GM18867 (cell line): Measurements from ENCODE around the gene GBX2.

Experiments
- ATAC-seq: cut with Tn5 transposase; IDR thresholded peaks from one replicate; pipeline ENCODE4 v1.9.1; 2021; ENCODE audit warnings: mild to moderate bottlenecking, moderate library complexity; ENCODE audit not compliant: unreplicated experiment

GBX2 gene

DNA sequence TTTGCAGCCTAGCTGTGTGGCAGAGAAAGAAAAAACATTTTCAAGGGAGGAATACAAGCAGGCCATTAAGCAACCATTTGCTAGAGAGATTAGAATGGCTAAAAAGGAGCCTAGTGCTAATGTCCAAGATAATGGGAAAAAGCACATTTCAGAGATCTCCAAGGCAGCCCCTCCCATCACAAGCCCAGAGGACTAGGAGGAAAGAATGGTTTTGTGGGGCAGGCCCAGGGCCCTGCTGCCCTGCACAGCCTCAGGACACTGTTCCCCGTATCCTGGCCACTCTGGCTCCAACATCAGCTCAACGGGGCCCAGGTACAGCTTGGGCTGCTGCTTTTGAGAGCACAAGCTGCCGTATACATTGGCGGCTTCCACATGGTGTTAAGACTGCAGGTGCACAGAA lies 16.5 kb upstream of the GBX2 start:
- ATAC-seq, result no peak

DNA sequence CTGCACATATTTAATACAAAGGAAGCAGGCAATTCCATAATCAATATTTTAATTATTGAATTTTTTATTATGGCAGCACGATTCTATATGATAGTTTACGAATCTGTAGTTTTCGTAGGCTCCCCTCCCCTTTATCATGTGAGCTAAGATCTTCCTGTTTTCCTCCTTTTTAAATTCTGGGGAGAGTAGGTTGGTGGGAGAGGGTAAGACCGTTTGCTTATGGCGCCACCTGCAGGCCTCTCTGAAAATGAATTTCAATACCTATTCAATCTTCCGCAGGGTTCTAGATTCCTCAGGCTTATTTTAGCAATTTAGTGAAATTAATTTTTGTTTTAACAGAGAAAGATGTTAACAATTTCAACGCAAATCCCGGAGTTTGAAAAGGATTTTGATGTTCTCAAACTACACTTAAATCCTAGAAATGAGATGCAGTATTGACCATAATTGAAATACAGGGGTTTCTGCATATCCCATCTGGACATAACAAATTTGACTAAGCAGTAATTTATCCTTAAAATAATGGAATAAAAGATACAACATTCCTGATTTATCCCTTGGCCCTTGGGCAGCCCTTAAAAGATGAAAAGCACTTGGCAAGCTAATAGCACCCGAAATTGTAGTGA lies 12.8 kb upstream of the GBX2 start:
- no peak for ATAC-seq

DNA sequence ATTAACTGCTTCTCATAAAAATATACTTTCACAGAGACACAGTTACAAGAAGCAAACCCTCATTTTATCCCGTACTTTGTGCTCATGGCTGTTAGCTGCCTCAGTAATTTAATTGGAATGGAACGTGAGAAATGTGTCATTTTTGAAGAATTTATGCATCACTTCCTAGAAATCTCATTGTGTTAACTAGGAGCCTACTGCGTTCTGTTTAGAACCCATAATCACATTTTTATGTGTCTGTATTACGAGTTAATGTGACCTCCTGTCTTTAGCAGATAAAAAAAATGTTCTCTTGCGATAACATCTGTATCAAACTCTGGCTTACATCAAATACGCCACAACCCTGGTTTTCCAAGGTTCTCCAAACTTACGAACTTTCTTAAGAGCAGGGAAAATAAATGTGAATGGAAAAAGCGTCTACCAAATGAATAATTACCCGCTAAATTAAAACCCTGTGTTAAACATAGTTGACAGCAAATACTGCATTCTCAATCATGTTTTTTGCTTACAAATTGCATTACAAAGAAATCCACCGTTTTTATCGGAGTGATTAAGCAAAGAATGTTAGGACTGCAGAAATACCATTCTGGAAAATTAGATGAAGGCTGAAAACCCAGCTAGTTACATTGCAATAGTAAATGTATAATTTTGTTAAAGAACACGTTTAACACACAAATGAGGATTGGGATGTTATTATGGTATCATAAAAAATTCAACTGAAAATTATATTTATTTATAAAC lies 12.1 kb upstream of the GBX2 start:
- no peak for ATAC-seq

DNA sequence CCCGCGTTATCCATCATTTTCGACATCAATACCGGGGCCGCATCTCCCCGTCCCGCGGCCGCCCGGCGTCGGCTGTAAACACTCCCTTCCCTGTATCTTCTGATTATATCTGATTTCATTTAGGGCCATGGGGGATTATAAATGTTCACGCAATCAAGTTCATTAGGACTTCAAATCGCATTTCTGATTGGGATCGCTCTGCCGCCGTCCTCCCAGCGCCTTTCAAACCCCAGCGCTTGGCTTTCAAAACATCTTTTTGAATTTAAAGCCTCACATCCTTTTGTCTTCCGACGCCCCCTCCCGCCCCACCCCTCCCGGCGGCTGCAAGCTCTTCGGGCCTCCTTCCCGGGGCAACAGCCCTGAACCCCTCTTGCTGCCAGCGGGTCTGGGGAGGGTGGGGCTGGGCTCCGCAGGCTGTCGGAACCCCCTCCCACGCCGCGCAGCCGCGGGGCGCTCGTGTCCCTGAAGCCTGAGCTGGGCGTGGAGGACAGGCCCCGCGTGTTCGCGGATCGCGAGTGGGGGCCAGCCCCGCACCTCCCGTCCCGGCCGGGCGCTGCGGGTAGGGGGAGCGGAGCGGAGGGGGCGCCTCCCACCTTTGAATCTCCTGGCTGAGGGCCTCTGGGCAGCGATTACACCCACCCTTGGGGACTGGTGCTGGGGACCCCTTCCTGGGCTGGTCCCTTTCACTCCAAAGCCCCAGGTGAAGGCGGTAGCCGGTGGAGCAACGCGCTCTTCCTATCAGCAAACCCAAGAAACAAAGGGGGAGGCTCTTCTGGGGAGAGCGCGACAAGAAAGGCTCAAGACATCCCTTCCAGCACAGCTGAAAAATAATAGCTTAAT lies 11.3 kb upstream of the GBX2 start:
- ATAC-seq, result no peak

DNA sequence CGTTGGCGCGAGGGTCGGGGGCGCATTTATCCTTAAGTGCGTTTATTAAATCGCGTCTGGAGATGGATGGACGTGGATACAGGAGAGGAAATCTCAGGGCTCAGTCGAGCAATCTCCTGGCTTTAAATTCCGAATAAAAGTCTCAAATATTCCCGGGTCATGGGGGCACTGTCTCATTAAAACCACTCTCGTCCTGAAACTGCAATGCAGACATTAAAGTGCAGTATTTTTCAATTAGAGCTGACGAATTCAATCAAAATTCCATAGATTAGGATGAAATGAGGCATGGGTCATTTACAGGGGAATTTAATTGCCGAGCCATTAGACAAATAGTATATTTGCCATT lies 10.7 kb upstream of the GBX2 start:
- ATAC-seq, result no peak

DNA sequence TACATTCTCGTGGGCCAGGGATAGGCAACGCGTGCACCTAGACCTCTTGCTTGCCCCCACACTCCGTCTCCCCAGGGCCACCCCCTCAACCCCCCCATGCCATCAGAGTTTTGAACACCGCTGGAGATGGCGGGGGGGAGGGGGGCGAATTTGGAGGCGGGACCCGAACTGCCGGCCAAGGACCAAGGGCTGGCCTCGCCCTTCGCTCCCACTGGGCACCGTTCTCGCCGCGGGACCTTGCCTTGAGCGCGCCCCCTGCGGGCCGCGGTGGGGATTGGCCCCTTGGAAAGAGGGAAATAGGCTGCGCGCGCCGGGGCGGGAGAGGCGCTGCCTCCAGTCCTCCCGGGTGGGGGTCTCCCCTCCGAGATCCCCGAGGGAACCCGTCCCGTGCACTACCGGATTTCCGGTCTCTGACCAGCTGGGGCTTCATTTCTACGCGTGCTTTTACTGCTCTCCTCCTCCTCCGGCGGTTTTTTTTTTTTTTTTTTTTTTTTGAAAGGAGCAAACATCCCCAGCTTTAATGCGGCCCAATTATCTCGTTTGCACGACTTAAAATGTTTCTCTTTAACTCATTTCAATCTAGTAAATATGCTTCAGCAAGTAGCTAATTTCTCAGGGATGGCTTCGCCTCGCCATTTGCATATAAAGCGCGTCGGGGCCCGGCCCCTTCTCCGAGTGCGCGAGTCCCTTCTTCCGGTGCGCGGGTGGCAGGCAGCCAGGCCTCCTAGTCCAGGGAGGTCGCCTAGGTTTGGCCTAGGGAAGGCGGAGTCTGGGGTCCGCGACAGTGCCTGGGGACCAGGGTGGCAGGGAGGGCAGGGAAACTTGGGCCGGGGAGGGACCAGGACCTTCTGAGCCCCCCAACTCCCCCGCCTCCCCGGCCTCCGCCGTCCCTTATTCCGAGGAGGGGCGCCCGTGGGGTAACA lies 10.0 kb upstream of the GBX2 start:
- ATAC-seq, result no peak

DNA sequence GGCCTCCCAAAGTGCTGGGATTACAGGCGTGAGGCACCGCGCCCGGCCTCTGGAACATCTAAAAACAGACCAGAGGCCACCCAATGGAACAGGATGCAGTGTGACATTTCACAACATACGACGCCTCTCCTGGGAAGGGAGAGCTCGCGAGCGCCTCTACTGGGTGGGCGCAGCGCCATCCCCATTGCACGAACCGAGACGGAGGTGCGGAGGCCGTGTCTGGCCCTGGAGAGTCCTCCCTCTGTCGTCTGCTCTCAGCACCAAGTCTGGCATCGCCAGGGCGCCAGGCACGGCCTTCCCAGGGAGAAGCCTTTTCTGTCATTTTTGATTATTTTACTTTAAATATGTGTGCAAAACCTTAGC lies 9.4 kb upstream of the GBX2 start:
- ATAC-seq, result no peak

DNA sequence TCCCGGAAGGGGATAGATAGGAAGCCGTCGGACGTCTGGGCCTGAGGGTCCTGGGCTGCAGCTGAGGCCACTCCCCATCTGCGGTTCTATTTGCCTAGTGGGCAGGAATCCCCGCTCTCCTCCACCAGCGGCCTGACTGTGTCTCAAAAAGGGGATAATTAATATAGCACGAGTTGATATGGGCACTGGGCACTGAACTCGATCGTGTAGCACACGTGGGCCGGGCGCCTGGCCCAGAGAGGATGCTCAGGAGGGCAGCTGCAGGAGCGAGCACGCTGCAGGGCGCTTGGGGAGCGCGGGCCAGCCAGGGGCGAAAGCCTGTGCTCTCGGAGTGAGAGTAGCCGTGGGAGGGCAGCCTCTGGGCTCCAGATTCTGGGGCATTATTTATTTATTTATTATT lies 8.8 kb upstream of the GBX2 start:
- ATAC-seq, result no peak

DNA sequence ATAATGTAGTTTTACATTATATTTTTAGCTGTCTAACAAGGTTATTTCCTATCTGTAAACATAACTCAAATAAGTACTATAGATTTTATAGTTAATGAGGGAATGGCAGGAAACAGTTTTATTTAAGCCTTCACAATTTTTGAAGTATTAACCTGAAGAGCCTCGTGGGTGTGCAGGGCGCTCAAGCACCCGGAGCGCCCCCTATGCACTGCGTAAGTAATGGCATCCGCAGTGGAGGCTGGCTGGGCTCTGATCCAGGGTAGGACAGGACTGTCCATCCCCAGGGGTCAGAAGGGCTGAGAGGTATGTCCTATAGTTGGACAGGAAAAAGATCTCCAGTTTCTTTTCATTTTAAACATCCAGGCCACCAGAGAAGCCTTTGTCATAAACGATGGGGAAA lies 8.2 kb upstream of the GBX2 start:
- no peak for ATAC-seq

DNA sequence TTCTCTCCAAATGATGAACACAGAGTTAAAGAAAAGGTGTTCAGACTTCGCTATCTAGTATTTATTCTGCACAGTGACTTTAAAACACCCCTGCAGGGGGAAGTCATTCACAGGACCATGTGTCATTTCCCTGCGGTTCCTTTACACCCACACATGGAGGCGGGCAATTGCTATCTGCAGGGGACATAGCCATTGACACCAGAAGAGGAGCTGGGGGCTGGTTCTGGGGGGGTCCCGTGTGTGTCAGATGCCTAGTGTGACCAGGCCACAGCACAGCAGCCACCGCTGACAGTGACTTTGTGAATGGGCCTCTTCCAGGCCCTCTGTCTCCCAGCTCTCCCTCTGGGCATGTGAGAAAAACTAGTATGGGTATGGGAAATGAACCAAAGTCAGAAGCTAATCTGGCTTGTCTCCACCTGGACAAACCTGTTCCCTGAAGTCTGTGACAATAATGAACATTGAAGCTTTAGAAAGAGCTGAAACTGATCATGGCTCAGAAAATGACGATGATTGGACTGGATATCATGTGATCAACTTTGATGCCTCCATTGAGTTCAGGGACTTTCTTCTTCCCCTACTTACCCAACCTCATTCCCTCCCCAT lies 7.5 kb upstream of the GBX2 start:
- no peak for ATAC-seq

DNA sequence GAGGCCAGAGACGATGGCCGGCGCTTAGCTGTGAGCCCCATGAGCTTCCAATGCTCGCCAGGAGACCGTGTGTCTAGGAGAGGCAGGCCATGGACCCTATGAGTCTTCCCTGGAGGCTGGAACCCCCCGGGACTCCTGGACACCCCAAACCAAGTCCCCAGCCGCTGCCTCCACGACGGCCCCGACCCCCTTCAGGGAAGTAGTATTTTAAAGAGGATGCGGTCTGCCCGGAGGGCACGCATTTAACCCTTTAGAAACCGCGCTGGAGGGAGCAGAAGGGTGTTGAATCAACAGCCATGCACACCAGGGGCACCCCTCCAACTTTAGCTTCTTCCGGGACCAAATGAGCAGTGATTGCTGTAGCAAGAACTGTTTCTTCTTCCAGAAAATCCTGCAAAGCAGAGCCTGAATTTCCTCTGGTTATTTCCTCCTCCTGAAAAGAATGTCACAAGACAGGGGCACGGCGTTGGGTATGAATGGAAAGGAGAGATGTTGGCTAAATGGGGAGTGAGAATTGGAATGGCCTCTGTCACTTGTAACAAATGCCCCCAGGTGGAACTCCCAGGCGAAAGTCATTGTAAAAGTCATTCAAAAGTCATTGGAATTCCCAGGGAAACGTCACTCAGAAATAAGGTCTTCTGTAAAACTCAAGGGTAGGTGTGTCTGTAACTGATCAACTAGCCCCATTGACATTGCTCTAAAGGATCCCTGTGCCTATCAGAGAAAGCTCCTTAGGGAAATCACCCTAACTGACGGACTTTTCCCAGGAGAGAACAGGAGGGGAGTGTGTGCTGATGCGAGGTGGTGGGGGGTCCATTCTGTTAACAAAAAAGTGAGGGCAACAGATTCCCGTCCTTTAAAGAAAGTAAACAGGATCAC lies 5.8 kb upstream of the GBX2 start:
- ATAC-seq, result no peak

DNA sequence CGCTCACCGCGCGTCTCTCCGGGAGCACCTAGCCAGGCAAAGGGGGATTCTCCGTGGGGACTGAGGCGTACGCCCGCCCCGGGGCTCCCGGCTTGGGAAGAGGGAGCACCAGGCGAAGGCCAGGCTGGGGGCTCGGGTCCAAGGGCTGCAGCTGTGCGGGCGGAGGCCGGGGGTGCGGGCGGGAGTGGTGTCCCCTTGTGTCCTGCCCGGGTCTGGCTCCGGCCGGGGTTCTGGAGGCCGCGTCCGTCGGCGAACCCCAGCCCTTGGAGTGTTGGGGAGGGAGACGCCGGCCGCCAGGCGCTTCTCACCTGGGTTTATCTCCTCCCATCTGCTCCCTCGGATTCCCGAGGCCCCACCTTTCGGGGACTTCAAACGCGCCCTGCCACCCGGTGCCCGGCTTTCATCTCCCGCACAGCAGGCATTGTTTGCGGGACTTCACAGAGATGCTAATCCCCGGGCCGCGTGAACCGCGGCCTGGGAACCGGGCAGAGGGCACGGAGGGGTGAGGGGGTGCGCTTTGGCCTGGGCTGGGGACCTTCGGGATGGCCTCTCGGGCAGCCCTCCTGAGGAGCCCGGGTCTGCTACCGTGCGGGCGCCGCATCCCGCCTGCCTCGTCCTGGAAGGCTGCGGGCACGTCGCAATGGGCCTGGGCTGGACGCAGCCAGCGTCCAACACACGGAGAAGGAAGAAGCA lies 5.0 kb upstream of the GBX2 start:
- ATAC-seq, result no peak

DNA sequence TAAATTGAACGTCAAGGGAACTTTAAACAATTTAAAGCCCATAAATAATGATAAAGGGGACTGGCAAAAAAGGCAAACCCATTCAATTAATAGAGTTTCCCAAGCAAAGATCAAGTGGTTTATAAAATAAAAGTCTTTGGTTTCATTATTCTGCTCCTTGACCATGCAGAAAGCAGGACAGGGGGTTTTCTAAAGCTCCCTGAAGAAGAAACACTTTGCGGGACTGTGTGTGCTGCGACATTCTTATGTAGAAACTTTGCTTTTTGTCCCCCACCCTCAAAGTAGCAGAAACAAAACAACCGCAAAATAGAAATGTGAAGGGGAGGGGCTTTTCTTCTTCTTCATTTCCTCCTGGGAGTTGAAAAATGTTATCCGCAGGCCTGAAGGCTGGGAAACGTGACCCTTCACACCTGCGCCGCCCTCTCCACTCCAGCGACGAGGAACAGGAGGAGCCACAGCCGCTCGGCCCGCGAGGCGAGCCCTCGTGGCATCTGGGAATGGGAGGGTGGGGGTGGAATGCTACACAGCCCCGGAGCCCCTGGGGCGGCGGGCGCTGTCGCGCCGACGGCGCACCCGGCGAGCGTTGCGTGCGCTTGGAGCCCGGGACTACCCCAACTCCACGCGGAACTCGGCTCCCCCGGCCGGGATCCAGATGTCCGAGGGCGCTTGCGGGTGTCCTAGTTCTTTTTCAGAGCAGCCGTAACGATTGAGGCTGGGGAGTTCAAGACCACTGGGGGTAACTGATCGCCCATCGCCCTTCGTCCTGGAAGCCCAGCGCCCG lies 4.3 kb upstream of the GBX2 start:
- no peak for ATAC-seq

DNA sequence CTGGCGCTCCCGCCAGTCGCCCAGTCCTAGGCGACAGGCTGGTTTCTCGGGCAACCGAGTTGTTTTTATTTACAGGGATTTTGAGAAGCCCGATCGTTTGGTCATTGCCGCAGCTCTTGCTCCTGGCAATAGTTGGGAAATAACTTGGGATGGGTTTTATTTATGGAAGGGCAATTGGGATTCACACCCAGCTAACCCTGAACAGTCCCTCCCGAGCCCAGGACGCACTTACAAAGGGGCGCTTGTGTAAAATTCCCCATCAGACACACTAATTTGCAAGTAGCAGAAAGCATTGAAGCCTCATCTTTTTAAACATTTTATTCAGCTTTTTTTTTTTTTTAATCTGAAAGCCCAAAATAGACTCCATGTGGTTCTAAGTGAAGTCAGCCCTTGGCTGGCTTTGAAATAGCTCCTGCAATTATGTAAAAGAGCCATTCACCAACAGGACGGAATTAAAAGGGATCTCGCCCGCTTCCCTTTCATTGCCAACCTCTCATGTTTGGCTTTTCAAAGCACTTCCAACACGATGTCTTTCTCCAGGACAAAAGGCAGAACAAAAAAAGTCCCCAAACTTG lies 3.6 kb upstream of the GBX2 start:
- no peak for ATAC-seq

DNA sequence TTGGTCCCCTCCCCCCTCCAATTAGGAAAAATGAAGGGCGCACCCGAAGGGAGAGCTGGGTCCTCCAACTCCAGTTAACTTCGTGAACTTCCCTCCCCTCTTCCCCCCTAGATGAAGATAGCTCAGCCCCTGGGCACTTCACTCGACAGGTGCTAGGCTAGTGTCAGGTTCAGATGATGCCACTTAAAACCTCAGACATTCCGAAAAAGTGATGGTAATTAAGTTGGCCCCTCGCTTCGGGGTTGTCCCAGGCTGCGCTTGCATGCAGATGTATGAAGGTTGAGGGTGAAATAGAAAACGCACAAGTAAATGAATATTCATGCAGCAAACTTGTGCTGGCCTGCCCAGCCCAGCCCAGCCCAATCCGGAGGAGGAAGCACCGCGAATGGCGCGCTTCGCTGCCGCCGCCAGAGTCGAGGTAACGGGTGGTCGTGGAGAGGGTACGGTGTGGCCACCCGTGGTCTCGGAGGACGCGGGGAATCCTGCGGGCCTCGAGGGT lies 3.0 kb upstream of the GBX2 start:
- ATAC-seq, result no peak

DNA sequence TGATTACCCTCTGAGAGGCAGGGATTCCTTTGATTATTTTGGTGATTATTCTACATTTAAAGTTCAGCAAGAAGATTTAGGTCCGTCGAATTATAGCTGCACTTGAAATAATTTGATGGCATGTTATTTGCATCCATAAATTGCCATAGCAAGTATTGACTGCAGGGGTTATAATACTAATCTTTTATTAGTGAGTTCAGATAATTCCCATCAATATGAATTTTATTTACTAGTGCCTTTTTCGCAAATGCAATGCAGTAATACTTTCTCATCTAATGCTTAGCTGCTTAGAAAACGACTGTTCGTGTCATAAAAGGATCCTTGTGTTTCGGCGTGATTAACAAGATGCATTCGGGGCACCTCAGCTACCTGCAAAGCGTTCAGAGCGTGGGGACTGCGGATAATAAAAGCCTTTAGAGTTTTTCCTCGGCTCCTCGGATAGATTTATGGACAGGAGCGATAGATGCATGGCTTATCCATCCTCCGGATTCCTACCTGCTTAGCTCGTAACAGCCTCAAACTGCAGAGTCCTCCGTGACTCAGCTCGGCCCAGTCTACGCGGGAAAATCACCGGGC lies 2.5 kb upstream of the GBX2 start:
- no peak for ATAC-seq

DNA sequence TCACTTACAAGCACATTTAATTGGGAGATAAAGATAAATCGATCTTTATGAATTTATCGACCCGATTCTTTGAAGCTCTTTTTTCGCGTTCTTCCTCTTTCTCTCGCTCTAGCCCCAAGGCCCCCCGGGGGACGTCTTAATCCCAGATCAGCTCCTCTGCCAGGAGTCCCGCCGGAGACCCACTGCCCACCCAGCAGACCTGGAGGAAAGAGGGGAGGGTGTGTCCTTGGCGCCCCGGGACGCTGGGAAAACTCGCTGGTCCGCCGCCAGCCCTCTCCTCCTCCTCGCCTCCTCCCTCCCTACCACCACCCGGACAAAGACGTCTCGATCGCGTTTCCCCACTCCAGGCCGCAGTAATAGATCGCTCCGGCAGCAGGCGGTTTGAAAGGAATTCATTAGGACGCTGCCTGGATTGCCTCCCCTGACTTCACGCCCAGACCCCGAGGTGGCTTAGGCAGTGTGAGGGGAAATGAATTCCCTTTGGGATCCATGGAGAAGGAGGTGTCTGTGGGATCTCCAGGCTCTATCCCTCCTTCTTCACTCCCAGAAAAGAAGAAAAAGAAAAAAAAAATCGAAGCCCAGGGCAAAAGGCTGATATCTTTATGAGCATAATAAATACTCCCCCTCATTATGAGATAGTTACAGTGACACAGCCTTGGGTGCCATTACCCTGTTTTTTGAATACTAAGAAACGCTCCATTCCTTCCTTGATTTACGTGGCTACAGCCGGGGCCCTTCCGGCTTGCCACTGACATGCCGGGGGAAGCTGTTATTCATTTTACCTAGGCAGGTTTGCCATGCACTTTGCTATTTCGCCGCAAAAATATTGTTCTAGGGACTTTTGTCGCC lies 1.8 kb upstream of the GBX2 start:
- ATAC-seq, result no peak
